ENCODE results near the gene MSI2. TPM values are rescaled to one million over a fixed set of nuclear protein-coding genes. Genes with fewer than 3 reads are reported as not detected.
"Not testable (repeated sequence)": the region's sequence is repeated elsewhere in the genome, so short reads cannot be mapped to it uniquely, and the experiment has no call there.

MSI2 gene
- total RNA-seq, result 10 to 100 TPM; 23.2 to 30.9 TPM
- long read RNA-seq, donor 1, partial matches to known transcripts, result 1 of 8 reads
- long read RNA-seq, donor 1, other reads (novel, unspliced or antisense), result 7 of 8 reads
- long read RNA-seq, donor 2, partial matches to known transcripts, result 0 of 10 reads
- long read RNA-seq, donor 2, other reads (novel, unspliced or antisense), result 10 of 10 reads

DNA sequence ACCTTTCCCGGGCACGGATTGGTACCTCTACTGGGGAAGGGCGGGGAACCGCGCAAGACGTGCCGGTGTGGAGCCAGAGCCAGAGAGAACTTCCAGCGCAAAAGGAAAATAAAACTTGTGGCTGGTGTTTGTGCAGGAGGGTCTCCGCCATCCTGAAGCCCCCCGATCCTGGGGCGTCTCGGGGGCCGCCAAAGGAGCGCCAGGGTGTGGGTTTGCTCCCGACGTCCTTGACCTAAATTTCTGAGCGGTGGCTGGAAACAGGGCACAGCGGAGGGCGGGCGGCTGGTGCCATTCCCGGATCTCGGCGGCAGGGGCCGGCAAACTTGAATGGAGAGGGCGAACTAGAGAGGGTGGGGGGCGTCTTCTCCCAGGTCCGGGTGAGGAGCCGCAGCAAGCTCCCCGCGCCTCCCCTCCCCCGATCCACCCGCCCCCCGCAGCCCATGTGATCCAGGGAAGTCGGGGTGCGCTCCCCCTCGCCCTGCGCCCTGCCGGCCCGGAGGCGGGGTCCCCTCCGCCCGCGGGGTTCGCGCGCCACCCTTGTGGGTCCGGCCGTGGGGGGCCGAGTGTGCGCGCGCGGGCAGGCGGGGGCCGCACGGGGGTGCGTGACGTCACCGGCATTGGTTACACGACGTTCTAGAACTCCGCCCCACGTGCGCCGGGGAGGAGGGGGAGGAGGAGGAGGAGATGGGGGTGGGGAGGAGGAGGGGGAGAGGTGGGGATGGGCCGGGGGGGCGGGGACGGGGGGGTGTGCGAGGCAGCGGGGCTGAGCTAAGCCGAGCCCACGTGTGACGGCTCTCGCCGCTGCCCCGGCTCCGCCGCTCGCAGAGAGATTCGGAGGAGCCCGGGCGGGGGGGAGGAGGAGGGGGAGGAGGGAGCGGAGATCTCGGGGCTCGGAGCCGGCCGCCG is at the start of gene MSI2:
Gene MSI2 (plus strand): TSS at position 748 of the 906 bp plus-strand sequence. CDS start 220 bp downstream, outside the sequence.
- peak; percentile 97 for DNase-seq (ENCODE audit: low spot score)
- intact Hi-C loops (cut with DNase I), result loop anchor here in 1 of 2 donors (2.0 kb wide), 1 partner anchor 47 kb away; no protein-coding TSS in a partner anchor

DNA sequence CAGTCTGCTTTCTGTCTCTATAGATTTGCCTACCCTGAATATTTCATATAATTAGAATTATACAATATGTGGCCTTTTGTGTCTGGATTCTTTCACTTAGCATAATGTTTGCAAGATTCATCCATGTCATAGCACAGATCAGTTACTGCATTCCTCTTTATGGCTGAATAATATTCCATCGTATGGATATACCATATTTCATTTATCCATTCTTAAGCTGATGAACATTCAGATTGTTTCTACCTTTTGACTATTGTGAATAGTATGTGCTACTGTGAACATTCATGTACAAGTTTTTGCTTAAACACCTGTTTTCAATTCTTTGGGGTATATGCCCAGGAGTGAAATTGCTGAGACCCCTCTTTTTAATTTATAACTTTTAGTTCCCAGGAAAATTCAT is 49.4 kb upstream of the MSI2 start:
- DNase-seq (ENCODE audit: low spot score), result no peak
- intact Hi-C loops (cut with DNase I), result no loop called here

DNA sequence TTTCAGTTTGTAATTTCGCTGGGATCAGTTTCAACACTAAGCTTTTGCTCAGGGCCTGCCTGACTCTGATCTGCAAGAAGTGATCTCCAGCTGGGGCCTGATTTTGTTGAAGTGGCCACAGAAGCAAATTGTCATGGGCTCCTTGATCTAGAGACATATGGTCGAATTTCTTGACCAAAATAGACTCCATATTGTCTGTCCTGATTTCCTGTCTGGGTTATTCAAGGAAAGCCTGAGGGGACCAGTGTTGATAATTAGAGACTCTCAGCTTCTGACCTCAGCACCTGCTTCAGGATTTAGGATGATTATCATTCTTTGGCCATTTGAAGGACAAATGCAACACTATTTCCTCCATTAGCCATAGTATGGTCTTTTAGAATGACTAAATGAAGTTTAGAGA is 48.9 kb upstream of the MSI2 start:
- no peak for DNase-seq (ENCODE audit: low spot score)
- intact Hi-C loops (cut with DNase I), result no loop called here

DNA sequence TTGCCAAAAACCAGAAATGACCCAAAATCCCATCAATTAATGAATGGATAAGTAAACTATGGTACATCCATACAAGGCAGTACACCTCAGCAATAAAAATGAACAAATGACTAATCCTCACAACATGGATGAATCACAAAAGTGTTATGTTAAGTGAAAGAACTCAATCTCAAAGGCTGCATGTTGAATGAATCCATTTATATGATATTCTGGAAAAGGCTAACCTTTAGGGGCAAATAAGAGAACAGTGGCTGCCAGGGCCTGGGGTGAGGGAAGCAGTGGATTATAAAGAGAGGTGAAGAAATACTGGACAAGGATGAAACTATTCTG is 46.1 kb upstream of the MSI2 start:
- intact Hi-C loops (cut with DNase I), result no loop called here
- no peak for DNase-seq (ENCODE audit: low spot score)

DNA sequence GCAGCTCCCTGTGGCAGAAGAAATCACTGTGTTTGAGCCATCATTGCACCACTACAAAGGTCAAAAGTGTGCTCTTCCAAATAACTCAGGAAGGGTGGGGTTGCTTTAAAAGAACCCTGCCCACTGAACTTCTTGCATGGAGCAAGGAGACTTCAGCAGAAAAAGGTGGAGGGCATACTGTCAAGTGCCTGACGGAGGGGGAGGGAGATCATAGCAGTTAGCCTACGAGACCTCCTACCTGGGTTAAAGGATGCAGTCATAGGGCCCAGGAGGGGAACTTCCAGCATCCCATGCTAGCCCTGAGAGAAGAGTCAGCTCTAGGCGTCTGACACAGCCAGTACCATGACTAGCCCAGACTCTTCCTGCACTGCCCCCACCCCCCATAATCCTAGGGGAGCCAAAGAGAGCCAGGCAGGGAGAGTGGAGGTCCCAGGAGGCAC is 45.3 kb upstream of the MSI2 start:
- no peak for DNase-seq (ENCODE audit: low spot score)
- intact Hi-C loops (cut with DNase I), result no loop called here

DNA sequence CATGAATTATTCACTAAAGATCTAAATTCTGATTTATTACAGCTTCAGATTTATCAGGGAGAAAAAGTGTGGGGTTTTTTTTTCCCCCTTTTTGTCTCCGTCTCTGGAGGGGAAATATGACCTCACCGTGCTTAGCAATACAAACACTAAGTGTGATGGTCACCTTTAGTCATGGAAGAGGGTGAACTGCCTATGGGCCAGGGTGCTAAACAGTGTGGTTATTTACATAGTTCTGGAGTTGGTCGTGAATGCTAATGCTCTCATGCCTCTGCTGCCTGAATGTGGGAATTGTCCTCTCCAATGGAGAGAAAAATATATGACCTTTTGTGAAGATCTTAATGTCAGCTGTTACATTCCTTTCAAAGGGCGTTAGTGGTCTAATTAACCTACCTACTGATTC is 44.8 kb upstream of the MSI2 start:
- intact Hi-C loops (cut with DNase I), result no loop called here
- DNase-seq (ENCODE audit: low spot score), result no peak

DNA sequence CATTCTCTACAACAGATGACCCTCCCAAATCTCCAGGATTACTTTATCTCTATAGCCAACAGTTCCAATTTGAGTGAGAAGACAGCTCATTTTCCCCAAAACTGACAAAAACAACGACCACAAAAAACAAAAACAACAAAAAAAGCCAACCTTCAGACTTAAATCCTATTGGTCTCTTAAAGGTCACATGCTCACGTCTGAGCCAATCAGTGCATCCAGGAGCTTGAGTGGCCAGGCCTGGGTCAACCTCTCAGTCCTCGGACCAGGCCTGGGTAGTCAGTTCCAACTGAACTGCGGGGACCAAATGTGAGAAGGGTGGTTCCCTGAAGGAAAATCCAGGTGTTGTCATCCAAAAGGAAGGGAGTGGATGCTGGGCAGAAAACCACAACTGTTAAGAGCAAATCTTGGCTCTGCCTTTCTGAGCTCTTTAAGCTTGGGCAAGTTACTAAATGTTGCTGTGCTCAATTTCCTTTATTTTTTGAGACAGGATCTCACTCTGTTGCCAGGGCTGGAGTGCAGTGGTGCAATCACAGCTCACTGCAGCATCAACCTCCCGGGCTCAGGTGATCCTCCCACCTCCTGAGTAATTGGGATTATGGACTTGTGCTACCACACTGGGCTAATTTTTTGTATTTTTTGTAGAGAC is 43.0 kb upstream of the MSI2 start:
- no peak for DNase-seq (ENCODE audit: low spot score)
- intact Hi-C loops (cut with DNase I), result no loop called here

DNA sequence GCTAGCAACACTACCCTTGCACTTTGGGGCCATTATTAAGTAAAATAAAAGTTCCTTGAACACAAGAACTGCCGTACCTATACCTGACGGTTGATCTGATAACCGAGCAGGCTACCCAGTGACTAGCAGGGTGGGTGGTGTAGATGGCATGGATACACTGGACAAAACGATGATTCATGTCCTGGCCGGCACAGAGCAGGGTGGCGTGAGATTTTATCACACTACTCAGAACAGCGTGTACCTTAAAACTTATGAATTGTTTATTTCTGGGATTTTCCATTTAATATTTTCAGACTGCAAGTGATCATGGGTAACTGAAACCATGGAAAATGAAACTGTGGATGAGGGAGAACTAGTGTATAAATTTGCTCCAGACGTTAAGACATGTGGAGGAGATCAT is 41.0 kb upstream of the MSI2 start:
- intact Hi-C loops (cut with DNase I), result no loop called here

DNA sequence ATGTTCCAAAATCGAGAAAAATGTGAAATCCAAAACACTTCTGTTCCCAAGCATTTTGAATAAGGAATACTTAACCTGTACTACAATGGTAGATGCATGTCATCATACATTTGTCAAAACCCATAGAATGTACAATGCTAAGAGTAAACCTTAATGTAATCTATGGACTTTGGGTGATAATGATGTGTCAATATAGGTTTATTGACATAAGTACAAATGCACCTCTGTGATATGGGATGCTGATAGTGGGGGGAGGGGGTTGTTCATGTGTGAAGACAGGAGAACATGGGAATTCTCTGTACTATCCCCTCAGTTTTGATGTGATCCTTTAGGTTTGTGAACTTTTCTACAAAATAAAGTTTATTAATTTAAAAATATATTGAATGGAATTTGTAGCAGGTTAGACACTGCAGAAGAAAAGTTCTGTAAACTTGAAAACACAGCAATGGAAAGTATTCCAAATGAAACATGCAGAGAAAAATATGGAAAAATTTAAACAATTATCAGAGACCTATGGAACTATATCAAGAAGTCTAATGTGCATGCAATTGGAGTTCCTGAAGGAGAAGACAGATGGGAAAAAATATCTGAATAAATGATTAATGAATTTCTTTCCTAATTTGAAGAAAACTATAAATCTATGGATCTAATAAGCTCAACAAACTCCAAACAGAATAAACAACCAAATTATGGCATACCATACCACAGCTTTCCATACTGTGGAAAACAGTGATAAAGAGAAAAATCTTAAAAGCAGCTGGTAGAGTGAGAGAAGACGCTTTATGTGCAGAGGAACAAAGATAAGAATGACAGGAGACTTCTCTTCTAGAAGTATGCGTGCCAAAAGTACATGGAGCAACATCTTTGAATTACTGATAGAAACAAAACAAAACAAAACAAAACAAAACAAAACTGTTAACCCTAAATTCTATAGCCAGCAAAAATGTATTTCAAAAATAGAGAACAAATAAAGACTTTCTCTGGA is 34.7 kb upstream of the MSI2 start:
- no peak for DNase-seq (ENCODE audit: low spot score)
- intact Hi-C loops (cut with DNase I), result loop anchor here in 1 of 2 donors (1.0 kb wide), 1 partner anchor 16 kb away; no protein-coding TSS in a partner anchor

More for the DNA sequence above, 41.0 kb upstream of the MSI2 start:
- DNase-seq (ENCODE audit: low spot score), result no peak

DNA sequence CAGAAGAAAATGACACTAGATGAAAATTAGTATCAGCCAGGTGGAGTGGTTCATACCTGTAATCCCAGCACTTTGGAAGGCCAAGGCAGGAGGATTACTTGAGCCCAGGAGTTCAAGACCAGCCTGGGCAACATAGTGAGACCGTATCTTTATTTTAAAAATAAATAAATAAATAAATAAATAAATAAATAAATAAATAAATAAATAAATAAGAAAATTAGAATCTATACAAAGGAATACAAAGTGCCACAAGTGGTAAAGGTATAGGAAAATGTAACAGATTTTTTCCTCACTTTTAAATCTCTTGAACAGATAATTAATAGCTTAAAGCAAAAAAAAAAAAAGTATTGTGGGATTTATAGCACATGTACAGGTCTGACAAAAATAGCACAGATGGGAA is 33.9 kb upstream of the MSI2 start:
- DNase-seq (ENCODE audit: low spot score); intact Hi-C loops (cut with DNase I): not testable (repeated sequence)

DNA sequence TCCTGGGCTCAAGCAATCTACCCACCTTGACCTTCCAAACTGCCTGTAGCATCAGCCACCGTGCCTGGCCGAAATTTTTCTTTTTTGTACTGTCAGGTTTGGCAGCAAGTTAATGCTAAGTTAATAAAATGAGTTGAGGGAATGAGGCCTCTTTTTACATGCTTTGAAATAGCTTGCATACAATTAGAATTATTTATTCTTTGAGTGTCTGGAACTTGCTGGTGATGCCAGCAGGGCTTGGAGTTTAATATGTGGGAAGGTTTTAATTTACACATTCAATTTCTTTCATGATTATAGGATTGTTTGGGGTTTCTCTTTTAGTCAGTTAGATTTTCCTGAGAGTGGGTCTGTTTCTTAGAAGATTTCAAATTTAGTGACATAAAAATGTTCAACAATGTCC is 31.2 kb upstream of the MSI2 start:
- DNase-seq (ENCODE audit: low spot score), result no peak
- intact Hi-C loops (cut with DNase I), result no loop called here

DNA sequence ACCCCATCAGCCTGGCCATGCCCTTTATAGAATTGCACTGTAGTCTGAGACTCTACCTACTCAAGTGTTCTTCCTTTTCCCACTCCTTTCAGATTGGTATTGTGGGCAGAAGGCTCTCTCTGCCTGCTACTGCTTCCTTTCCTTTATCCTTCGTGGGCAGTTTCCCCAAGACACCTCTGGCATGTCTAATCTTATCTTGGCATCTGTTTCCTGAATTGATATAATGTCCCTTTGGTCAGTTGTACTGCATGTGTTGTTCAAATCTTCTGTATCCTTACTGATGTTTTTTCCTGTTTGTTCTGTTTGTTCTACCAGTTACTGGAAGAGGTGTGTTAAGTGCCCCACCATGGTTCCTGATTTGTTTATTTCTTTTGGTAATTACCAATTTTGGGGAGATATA is 29.5 kb upstream of the MSI2 start:
- intact Hi-C loops (cut with DNase I), result no loop called here
- no peak for DNase-seq (ENCODE audit: low spot score)

DNA sequence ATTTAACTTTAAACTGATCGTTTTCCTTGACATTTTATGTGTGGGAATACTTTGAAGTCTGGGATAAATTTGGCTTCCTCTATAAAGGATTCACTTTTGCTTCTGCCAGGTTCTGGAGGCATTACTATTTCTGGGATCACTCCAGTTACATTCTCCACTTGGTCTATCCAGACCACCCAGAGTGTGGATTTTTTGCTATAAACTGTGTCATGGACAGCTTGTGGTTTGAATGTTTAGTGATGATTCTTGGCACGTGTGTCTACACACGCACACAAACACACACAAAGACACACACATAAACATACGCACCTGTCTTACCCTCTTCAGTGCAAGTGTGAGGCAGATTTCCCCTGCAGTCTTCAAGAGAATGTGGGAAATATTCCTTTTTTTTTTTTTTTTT is 27.4 kb upstream of the MSI2 start:
- intact Hi-C loops (cut with DNase I), result no loop called here
- no peak for DNase-seq (ENCODE audit: low spot score)

DNA sequence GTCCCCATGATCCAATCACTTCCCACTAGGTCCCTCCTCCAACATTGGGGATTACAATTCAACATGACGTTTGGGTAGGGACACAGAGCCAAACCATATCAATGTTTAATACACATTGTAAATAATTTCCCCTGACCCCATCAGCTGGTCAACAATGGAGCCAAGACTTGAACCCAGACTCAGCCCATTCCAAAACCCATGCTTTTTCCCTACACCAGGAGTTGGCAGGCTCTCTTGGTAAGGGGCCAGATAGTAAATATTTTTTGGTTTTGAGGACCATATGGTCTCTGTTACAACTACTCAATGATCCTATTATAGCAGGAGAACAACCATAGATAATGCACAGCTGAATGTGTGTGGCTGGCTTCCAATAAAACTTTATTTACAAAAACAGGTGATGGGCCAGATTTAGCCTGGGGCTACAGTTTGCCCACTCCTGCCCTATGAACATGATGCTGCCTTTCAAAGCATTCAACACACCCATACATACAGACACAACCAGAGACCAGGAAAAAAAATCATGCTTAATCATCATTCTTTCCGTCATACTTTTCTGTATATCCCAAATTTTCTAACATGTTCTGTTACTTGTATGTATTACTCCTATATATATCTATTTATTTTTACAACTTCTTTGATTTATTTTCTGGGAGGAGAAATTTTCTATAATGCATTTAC is 22.1 kb upstream of the MSI2 start:
- DNase-seq (ENCODE audit: low spot score), result no peak
- intact Hi-C loops (cut with DNase I), result no loop called here

DNA sequence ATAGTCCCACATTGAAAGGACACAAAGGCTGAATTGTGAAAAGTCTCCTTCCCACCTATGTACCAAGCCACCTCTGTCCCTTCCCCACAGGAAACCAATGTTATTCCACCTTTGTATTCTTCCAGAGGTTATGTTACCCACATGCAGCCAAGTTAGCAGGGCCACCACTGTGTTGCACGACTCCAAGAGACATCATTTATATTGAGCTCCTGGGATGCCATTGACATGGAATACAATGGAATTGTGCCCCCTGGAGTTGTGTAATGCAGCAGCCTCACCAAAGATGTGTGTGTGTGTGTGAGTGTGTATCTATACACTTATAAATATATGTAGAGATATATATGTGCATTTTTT is 21.6 kb upstream of the MSI2 start:
- DNase-seq (ENCODE audit: low spot score), result no peak
- intact Hi-C loops (cut with DNase I), result no loop called here

DNA sequence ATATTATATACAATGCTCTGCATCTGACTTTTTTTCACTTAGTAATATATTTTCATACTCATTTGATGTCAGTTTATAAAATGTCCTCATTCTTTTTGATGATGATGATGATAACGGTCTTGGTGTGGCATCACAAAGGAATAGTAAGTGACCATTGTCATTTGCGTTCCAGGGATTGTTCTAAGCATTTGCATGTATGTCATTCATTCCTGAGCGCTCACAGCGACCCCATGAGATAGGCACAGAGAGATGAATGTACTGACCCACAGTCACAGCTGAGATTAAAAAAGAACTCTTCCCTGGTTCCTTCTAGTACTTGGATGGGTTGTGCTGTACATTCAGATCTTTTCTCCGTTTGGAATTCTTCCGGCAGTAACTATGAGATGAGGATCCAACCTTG is 21.2 kb upstream of the MSI2 start:
- intact Hi-C loops (cut with DNase I), result no loop called here
- no peak for DNase-seq (ENCODE audit: low spot score)

DNA sequence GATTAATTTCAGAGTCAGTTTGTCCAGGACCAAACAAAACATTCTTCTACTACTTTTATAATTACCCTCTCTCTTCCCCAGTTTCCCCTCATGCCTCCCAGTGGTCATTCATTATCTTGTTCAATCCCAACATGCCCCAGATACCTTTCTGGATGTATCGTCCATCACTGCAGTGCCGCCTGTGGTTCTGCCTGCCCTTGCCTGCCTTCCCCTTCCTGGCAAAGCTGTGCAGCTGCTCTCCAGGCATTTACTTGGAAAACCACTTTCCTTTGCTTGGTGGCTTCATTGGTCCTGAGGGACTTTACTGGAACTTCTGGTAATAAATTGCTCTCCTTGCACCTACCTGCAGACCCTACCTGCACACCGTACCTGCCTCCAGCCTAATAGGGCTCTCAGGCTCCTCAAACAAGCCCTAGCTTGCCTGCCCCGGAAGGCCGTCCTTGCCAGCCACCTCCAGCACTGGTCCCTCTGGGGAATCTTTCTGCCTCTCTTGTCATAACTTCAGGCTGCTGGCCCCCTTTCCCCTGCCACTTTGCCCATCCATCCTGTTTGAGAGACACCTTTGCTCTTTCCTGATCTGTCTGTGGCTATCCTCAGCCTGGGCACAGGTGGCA is 19.5 kb upstream of the MSI2 start:
- DNase-seq (ENCODE audit: low spot score), result no peak
- intact Hi-C loops (cut with DNase I), result loop anchor here in 1 of 2 donors (1.0 kb wide), 1 partner anchor 15 kb away; no protein-coding TSS in a partner anchor

DNA sequence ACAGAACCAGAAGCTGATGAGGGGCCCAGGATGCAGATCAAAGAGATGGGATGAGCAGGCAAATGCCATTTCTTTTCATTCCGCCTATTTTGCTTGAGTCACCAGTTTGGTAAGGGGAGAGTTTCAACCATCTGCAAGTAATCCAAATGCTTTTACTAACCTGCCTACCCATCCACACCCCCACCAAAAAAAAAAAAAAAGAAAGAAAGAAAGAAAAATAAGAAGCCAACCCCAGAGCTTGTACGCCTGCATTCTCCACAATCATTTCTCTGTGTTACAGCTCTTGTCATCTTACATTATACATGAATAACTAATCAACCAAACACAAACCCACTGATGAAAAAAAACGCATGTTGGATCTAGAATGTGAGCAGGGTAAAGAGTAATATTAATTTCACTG is 15.7 kb upstream of the MSI2 start:
- intact Hi-C loops (cut with DNase I), result loop anchor here (10.0 kb wide), 2 partner anchors 434 to 504 kb away; partner anchors contain the start of gene CCDC182 (in 1 of the 2)
- DNase-seq (ENCODE audit: low spot score), result no peak
